Stimulated activated effector memory CD8-positive, alpha-beta T cell treated with anti-CD3 and anti-CD28 coated beads, Interleukin-12 subunit alpha, Interleukin-12 subunit beta, amount 100 ng/mL, for 72 hours (primary cell): ENCODE results near the gene OR9G4.

Experiments used
- ATAC-seq: fragments of 150-1000 bp; cut with Tn5 transposase; 2 replicates; pipeline ENCODE4 v1.10.0; 2021
- DNase-seq, 2 donors: peaks; one replicate each; pipeline ENCODE4 v3.0.0; 2021 to 2022; ENCODE audit warnings: low spot score in 2 of 2
- H3K27ac Mint-ChIP-seq: one replicate; pipeline ENCODE4 v1.8.0; 2022; ENCODE audit warnings: mild to moderate bottlenecking, mixed read lengths
- H3K36me3 Mint-ChIP-seq: one replicate; pipeline ENCODE4 v1.8.0; 2022; ENCODE audit warnings: mild to moderate bottlenecking, mixed read lengths
- H3K4me1 Mint-ChIP-seq: one replicate; pipeline ENCODE4 v1.8.0; 2022; ENCODE audit warnings: mixed read lengths
- H3K4me3 Mint-ChIP-seq: one replicate; pipeline ENCODE4 v1.8.0; 2022; ENCODE audit warnings: mild to moderate bottlenecking, mixed read lengths
- H3K9me3 Mint-ChIP-seq: one replicate; pipeline ENCODE4 v1.8.0; 2022; ENCODE audit warnings: mixed read lengths

OR9G4 gene

DNA sequence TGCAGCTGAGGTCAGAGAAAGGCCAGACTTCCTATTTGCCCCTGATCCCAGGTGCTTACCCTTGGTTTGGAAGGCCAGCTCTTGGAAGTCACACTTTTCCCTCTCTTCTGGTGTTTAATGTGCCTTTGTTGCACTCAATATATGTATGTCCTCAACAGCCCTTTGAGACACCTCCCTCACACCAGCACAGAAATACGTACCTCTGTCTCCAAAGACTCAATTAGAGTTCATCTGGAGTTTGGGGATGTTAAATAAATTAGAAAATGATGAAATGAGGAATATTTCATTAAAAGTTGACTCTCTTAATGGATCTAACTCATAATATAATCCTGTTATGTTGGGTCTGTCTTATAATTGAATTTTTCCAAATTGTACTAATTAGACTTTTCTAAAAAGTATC lies at the start of gene OR9G4:
TSS of gene OR9G4 (minus strand) at position 101 of the 400 bp plus-strand sequence. CDS start 4,931 bp downstream, outside the sequence.
- H3K4me1 Mint-ChIP-seq: no peaks in the 10 kb centered on the region
- no peak within 1 kb of the TSS for H3K27ac Mint-ChIP-seq
- peaks cover 14% of the 10 kb centered on the region for H3K9me3 Mint-ChIP-seq
- no peaks in the 10 kb centered on the region for H3K36me3 Mint-ChIP-seq
- H3K4me3 Mint-ChIP-seq: no peak within 1 kb of the TSS
- ATAC-seq (no peak), DNase-seq (no peak)

DNA sequence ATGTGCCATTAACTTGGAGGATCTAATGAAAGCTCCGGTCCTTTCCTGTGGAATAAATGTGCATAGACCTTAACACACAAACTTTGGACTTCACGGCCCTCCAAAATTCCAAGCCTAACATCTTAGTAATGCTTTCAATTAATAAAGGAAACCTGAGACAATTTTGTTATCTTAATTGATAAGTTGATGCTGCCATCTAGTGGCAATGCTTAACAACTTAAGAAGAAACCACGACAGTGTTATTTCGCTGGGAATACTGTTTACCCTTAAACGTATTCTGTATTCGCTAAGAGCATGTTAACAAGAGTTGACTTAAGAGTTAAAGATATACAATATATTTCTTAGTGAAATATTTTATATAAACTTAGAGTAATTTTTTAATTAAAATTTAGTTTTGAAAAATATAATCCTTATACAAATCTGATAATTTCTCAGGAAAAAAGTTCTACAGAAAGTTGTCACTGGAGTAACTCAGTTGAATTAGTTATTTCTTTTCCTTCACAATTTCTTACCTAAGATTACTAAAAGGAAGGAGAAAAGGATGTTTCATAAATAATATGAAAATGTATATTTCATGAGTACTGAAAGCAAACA lies 35.0 kb upstream of the OR9G4 start:
- no peak for DNase-seq

DNA sequence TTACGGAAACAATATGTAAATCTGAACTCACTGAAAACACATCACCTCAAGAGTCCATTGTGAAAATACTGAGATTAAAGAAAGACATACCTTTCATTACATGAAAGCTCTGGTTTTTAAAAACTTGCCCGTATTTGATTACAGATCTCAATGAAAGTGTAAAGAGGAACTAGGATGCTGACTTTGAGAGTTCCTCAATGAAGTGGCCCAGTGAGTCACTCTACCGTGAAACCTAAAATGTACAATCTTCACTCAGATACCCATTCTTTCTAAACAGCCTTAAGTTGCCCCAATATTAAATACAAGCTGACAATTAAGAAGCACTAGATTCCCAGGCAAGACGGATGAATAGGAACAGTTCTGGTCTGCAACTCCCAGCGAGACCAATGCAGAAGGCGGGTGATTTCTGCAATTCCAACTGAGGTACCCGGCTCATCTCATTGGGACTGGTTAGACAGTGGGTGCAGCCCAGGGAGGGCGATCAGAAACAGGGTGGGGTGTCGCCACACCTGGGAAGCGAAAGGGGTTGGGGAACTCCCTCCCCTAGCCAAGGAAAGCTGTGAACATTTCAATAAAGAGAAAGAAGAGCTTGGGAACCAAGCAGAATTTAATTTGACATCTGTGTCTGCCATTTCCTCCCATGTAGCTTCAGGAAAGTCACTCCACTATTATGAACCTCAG lies 33.8 kb upstream of the OR9G4 start:
- Mint-ChIP-seq H3K36me3 (no peaks in the 10 kb centered on the region), H3K4me1 (no peaks in the 10 kb centered on the region), H3K9me3 (peaks cover 5% of the 10 kb centered on the region), H3K27ac (no peak overlapping the region), H3K4me3 (no peak overlapping the region)
- ATAC-seq (no peak), DNase-seq (no peak)

More for the DNA sequence above, 35.0 kb upstream of the OR9G4 start:
- no peaks in the 10 kb centered on the region for H3K36me3 Mint-ChIP-seq
- no peaks in the 10 kb centered on the region for H3K4me1 Mint-ChIP-seq
- no peak for ATAC-seq
- H3K27ac Mint-ChIP-seq: no peak overlapping the region
- H3K4me3 Mint-ChIP-seq: no peak overlapping the region
- H3K9me3 Mint-ChIP-seq: peaks cover 3% of the 10 kb centered on the region

DNA sequence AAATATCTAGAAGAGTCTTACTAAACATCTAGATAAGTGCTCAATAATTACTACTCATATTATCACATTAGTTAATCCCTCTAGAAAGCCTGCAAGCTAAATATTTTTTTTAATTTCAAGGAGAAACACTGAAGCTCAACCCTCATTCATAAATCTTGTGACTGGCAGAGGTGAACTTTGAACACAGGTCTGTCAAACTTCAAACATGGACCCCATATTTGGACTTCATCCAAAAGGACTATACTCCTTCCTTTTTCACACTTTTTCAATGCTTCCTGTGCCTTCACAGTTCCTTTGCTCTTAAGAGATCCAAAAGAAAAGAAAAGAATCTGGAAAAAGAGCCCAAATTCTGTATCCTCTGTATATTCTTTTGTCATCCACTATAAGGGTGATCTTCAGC lies 28.3 kb upstream of the OR9G4 start:
- H3K9me3 Mint-ChIP-seq: peaks cover 5% of the 10 kb centered on the region
- H3K27ac Mint-ChIP-seq: no peak overlapping the region
- DNase-seq (no peak), ATAC-seq (no peak)
- no peaks in the 10 kb centered on the region for H3K4me1 Mint-ChIP-seq
- H3K36me3 Mint-ChIP-seq: no peaks in the 10 kb centered on the region
- H3K4me3 Mint-ChIP-seq: no peak overlapping the region

DNA sequence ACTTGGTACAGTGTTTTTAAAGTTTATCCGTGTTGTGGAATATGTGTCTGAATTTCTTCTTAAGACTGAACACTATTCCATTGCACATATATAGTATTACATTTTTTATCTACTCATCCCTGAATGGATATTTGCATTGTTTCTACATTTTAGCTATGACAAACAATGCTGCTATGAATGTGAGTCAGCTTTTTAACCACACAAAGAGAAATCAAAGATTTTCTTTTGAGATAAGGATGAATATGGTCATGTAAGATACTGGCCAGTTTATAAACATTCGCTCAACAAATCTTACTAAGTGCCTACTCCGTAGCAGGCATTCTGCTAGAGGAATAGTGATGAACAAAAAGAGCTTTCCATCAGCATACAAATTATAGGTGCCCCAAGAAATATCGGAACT lies 16.5 kb upstream of the OR9G4 start:
- H3K27ac Mint-ChIP-seq: no peak overlapping the region
- H3K36me3 Mint-ChIP-seq: no peaks in the 10 kb centered on the region
- H3K4me3 Mint-ChIP-seq: no peak overlapping the region
- no peaks in the 10 kb centered on the region for H3K4me1 Mint-ChIP-seq
- ATAC-seq (no peak), DNase-seq (no peak)
- H3K9me3 Mint-ChIP-seq: peaks cover 3% of the 10 kb centered on the region

DNA sequence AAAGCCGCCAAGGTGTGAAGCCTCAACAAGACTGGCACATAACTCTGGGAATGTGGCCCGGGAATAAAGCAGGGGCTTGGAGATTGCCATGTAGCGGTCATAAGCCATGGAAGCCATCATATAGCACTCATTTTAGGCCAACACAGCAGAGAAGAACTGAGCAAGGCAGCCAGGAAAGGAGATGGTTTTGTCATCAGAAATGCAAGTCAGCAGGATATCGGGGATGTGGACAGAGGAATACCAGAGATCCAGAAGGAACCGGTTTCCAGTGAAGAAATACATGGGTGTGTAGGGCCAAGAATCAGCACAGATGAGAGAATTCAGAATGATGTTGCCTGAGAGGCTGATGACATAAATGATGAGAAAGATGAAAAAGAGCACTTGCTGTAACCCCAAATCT lies 3.0 kb upstream of the OR9G4 start:
- Mint-ChIP-seq H3K27ac (no peak overlapping the region), H3K9me3 (peaks cover 17% of the 10 kb centered on the region), H3K4me3 (no peak overlapping the region), H3K4me1 (no peaks in the 10 kb centered on the region), H3K36me3 (no peaks in the 10 kb centered on the region)
- ATAC-seq (no peak), DNase-seq (no peak)

DNA sequence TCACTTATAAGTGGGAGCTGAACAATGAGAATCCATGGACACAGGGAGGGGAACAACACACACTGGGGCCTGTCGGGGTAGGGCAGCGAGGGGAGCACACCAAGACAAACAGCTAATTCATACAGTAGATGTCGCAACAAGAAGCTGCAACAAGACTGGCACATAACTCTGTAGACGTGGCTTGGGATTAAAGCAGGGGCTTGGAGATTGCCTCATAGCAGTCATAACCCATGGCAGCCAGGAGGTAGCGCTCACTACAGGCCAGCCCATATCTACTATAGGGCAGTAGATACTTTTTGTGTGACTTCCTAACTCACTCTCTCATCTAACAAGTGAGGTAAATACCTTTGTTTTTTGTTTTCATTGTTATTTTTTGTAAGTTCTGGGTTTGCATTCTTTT lies 1.7 kb upstream of the OR9G4 start:
- H3K9me3 Mint-ChIP-seq: peaks cover 14% of the 10 kb centered on the region
- H3K4me1 Mint-ChIP-seq: no peaks in the 10 kb centered on the region
- no peak overlapping the region for H3K27ac Mint-ChIP-seq
- DNase-seq (no peak), ATAC-seq (no peak)
- no peaks in the 10 kb centered on the region for H3K36me3 Mint-ChIP-seq
- no peak overlapping the region for H3K4me3 Mint-ChIP-seq

DNA sequence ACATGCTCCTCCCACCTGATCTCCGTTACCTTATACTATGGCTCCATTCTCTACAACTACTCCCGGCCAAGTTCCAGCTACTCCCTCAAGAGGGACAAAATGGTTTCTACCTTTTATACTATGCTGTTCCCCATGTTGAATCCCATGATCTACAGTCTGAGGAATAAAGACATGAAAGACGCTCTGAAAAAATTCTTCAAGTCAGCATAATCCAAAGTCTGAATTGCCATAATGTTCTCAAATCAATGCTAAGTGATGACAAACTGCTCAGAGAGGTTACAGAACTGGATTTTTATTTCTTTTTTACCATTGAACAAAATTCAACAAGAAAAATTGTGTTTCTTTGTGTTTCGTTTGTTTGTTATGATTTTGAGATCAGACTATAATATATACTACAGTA lies 7.6 kb downstream of the OR9G4 start:
- Mint-ChIP-seq H3K27ac (no peak overlapping the region), H3K4me1 (no peaks in the 10 kb centered on the region), H3K4me3 (no peak overlapping the region), H3K9me3 (peaks cover 7% of the 10 kb centered on the region), H3K36me3 (no peaks in the 10 kb centered on the region)
- DNase-seq (no peak), ATAC-seq (no peak)

DNA sequence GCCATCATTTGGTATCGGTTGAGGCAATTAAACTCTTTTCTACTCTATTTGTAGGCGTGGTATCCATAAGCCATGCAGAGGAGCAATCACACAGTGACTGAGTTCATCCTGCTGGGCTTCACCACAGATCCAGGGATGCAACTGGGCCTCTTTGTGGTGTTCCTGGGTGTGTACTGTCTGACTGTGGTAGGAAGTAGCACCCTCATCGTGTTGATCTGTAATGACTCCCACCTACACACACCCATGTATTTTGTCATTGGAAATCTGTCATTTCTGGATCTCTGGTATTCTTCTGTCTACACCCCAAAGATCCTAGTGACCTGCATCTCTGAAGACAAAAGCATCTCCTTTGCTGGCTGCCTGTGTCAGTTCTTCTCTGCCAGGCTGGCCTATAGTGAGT lies 8.4 kb downstream of the OR9G4 start:
- H3K36me3 Mint-ChIP-seq: no peaks in the 10 kb centered on the region
- H3K27ac Mint-ChIP-seq: no peak overlapping the region
- H3K4me1 Mint-ChIP-seq: no peaks in the 10 kb centered on the region
- DNase-seq (no peak), ATAC-seq (no peak)
- peaks cover 12% of the 10 kb centered on the region for H3K9me3 Mint-ChIP-seq
- H3K4me3 Mint-ChIP-seq: no peak overlapping the region

DNA sequence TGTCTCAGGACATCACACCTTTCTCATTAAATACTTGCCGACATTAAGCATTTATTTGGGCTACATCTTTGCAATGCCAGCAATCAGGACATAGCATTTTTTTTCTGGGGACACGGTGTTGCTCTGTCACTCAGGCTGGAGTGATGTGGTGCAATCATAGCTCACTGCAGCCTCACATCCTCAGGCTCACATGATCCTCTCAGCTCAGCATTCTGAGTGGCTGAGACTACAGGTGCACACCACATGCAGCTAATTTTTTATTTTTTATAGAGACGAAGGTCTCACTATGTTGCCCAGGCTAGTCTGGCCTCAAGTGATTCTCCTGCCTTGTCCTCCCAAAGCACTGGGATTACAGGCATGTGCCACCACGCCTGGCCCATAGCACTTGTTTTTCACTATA lies 28.0 kb downstream of the OR9G4 start:
- no peaks in the 10 kb centered on the region for H3K36me3 Mint-ChIP-seq
- no peak overlapping the region for H3K27ac Mint-ChIP-seq
- no peak for DNase-seq
- no peak for ATAC-seq
- no peak overlapping the region for H3K4me3 Mint-ChIP-seq
- H3K4me1 Mint-ChIP-seq: no peaks in the 10 kb centered on the region
- peaks cover 12% of the 10 kb centered on the region for H3K9me3 Mint-ChIP-seq

DNA sequence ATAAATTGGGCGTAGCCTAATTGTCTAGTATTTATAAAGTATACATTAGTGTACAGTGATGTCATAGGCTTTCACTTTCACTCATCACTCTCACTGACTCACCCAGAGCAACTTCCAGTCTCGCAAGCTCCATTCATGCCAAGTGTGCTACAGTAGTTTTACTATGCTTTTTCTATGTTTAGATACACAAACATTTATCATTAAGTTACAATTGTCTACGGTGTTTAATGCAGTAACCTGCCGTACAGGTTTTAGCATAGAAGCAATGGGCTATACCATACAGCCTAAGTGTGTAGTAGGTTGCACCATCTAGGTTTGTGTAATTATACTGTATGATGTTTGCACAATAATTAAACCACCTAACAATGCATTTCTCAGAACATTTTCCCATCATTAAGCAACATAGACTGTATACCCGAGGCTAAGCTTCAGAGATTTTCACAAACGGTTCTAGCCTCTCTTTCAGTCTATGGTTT lies 32.1 kb downstream of the OR9G4 start:
- Mint-ChIP-seq H3K4me1 (no peaks in the 10 kb centered on the region), H3K27ac (no peak overlapping the region), H3K9me3 (peaks cover 9% of the 10 kb centered on the region), H3K4me3 (no peak overlapping the region), H3K36me3 (no peaks in the 10 kb centered on the region)
- no peak for DNase-seq
- ATAC-seq: no peak

DNA sequence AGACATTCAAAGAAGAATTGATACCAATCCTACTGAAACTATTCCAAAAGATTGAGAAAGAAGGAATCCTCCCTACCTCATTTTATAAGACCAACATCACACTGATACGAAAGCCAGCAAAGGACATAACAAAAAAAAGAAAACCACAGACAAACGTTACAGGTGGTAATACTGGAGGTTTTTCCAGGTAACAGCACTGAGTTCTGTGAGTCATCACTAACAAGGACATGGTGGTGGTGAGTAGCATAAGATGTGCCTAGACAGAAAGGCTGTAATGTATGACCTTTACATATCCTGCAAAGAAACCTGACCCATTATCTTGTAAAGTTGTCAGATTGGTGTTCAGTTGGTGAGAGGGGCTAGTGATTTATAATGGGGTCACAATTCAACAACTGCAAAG lies 34.3 kb downstream of the OR9G4 start:
- Mint-ChIP-seq H3K27ac (no peak overlapping the region), H3K4me3 (no peak overlapping the region), H3K36me3 (no peaks in the 10 kb centered on the region), H3K4me1 (no peaks in the 10 kb centered on the region), H3K9me3 (peaks cover 6% of the 10 kb centered on the region)
- no peak for ATAC-seq
- DNase-seq: no peak

DNA sequence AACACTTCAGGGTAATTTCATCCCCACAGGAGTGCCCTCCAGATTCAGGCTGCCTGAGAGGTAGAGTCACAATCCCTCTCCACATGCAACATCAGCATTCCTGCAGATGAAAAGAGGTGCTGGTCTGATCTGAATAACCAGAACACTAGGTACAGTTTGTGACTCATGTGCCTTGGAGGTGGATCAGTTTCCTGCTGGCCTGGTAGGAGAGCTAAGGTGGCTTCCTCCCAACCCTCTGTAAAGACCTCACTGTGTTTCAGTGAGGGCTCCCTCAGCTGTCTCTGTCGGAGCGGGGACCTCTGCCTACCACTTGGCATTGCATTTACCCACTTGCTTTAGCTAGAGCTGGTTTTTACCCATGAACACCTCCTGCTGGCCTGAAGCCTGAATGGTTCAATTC lies 42.0 kb downstream of the OR9G4 start:
- H3K9me3 Mint-ChIP-seq: peaks cover 11% of the 10 kb centered on the region
- no peak overlapping the region for H3K4me3 Mint-ChIP-seq
- no peaks in the 10 kb centered on the region for H3K4me1 Mint-ChIP-seq
- DNase-seq: no peak
- no peak overlapping the region for H3K27ac Mint-ChIP-seq
- no peak for ATAC-seq
- H3K36me3 Mint-ChIP-seq: no peaks in the 10 kb centered on the region

DNA sequence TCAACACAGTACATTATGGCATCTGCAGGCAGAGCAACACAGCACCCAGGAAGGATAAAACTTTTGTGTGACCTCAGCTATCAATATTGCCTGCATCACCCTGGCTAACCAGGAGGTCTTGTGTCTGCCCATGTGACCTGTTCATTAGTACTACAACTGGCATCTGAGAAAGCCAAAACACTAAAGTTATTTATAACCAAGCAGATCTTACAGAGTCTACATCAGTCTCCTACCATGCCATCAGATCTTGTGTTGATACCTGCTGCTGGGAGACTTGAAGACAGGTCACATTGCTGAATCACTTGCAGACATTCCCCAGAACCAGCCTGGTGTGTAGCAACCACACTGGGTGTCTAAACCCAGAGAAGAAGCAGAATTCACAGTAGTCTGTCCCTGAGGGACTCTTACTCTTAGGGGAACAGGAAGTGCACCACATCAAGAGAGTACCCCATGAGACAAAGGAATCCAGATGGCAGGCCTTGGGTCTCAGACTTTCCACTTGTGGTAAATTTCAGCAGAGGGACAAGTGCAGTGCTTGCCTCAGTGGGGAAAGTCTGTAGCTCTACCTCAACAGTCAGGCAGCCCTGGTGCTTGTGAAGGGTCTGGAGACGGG lies 42.6 kb downstream of the OR9G4 start:
- no peak overlapping the region for H3K4me3 Mint-ChIP-seq
- ATAC-seq: peak; percentile 28
- H3K36me3 Mint-ChIP-seq: no peaks in the 10 kb centered on the region
- no peak overlapping the region for H3K27ac Mint-ChIP-seq
- no peak for DNase-seq
- H3K9me3 Mint-ChIP-seq: peaks cover 16% of the 10 kb centered on the region
- no peaks in the 10 kb centered on the region for H3K4me1 Mint-ChIP-seq

DNA sequence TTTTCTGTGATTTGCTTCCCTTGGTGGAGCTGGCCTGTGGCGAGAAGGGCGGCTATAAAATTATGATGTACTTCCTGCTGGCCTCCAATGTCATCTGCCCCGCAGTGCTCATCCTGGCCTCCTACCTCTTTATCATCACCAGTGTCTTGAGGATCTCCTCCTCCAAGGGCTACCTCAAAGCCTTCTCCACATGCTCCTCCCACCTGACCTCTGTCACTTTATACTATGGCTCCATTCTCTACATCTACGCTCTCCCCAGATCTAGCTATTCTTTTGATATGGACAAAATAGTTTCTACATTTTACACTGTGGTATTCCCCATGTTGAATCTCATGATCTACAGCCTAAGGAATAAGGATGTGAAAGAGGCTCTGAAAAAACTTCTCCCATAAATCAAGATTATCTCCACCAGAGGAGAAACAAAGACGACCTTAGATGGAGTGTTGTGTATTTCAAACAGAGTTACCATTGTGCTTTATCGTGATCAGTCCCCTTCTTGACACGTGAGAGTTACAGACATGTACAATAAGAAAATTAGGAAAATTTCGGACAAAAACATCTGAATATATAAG lies 47.5 kb downstream of the OR9G4 start:
- peaks cover 20% of the 10 kb centered on the region for H3K9me3 Mint-ChIP-seq

More for the DNA sequence above, 47.5 kb downstream of the OR9G4 start:
- peak; percentile 40 for ATAC-seq
- Mint-ChIP-seq H3K4me1 (no peaks in the 10 kb centered on the region), H3K4me3 (no peak overlapping the region), H3K27ac (no peak overlapping the region), H3K36me3 (no peaks in the 10 kb centered on the region)
- no peak for DNase-seq
